Glutamatergic neuron (in vitro differentiated cells): ENCODE results near the gene DONSON. TPM values are rescaled to one million over a fixed set of nuclear protein-coding genes. Genes with fewer than 3 reads are reported as not detected.
A peak's percentile ranks its signal among the peaks of the same experiment; 100 is the strongest.
"Not testable (repeated sequence)": the region's sequence is repeated elsewhere in the genome, so short reads cannot be mapped to it uniquely, and the experiment has no call there.

Experiments
- DNase-seq: peaks from one replicate; pipeline ENCODE4 v3.0.0; 2022
- H3K27ac Mint-ChIP-seq: one replicate; pipeline ENCODE4 v1.8.0; 2020; ENCODE audit warnings: mild to moderate bottlenecking, mixed read lengths, inconsistent platforms; ENCODE audit not compliant: unreplicated experiment
- H3K27me3 Mint-ChIP-seq: one replicate; pipeline ENCODE4 v1.8.0; 2020; ENCODE audit warnings: mild to moderate bottlenecking, moderate library complexity, mixed read lengths, inconsistent platforms; ENCODE audit not compliant: unreplicated experiment
- H3K36me3 Mint-ChIP-seq: one replicate; pipeline ENCODE4 v1.8.0; 2020; ENCODE audit warnings: mild to moderate bottlenecking, mixed read lengths, inconsistent platforms; ENCODE audit not compliant: unreplicated experiment
- H3K4me1 Mint-ChIP-seq: one replicate; pipeline ENCODE4 v1.8.0; 2020; ENCODE audit warnings: mild to moderate bottlenecking, low read depth, mixed read lengths, inconsistent platforms; ENCODE audit not compliant: unreplicated experiment
- H3K4me3 Mint-ChIP-seq: one replicate; pipeline ENCODE4 v1.8.0; 2020; ENCODE audit warnings: mild to moderate bottlenecking, mixed read lengths, inconsistent platforms; ENCODE audit not compliant: unreplicated experiment
- H3K9me3 Mint-ChIP-seq: one replicate; pipeline ENCODE4 v1.8.0; 2020; ENCODE audit warnings: mild to moderate bottlenecking, moderate library complexity, mixed read lengths, inconsistent platforms; ENCODE audit not compliant: unreplicated experiment
- total RNA-seq: library from RNA; stranded (reverse); fragmentation: NEBNext Ultra II Directional; extraction: Animal tissue kit (Norgen Biotek cat#: 25700); gene quantifications from one replicate; pipeline ENCODE4 v1.2.1, GENCODE V29; 2021; ENCODE audit not compliant: unreplicated experiment
- TF ChIP-seq, protein P1 (sequence below): fragments of 200-600 bp; sonication (generic); IDR thresholded peaks from one replicate; pipeline ENCODE4 v1.5.0; 2021; ENCODE audit not compliant: partially characterized antibody, unreplicated experiment

The DONSON gene
- total RNA-seq, 1 donor from 2014 or later: 8.5 TPM

DNA sequence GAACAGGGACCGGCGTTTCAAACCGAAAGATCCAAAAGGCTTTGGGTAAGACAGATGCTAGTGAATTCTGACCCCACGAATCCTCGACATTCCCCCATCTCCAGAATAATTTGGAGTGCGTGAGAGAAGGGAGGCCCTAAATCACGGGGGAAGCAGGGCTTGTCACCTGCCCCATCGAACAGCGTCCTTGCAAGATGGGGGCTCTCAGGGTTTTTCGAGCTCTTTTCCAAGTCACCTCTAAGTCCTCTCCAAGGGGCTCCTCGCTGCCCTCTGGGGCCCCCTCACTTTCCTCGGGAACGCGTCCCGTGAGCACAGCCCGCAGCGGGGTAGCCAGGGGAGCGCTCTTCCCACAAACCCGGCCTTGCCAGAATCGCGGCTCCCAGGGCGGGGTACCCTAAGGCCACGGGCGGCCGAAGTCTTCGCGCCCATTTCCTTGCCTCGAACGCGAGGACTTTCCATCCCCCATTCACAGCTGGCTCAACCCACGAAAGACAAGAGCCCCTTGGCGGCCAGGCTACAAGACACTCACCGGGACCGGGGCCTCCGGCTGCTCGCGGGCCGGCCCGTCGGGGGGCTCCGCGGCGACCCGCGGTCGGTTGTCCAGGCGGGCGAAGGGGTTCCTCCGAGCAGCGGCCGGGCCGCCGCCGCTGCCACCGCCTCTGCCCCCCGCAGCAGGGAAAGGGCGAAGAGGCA lies 546 bp downstream of the DONSON start:
- Mint-ChIP-seq H3K27me3 (no peaks in the 10 kb centered on the region), H3K36me3 (no peaks in the 10 kb centered on the region), H3K27ac (no peak overlapping the region), H3K9me3 (no peaks in the 10 kb centered on the region), H3K4me3 (peak overlapping the region; percentile 85), H3K4me1 (peaks cover 2% of the 10 kb centered on the region)
- TF ChIP-seq, protein P1, sequence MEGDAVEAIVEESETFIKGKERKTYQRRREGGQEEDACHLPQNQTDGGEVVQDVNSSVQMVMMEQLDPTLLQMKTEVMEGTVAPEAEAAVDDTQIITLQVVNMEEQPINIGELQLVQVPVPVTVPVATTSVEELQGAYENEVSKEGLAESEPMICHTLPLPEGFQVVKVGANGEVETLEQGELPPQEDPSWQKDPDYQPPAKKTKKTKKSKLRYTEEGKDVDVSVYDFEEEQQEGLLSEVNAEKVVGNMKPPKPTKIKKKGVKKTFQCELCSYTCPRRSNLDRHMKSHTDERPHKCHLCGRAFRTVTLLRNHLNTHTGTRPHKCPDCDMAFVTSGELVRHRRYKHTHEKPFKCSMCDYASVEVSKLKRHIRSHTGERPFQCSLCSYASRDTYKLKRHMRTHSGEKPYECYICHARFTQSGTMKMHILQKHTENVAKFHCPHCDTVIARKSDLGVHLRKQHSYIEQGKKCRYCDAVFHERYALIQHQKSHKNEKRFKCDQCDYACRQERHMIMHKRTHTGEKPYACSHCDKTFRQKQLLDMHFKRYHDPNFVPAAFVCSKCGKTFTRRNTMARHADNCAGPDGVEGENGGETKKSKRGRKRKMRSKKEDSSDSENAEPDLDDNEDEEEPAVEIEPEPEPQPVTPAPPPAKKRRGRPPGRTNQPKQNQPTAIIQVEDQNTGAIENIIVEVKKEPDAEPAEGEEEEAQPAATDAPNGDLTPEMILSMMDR: no peak
- no peak for DNase-seq

DNA sequence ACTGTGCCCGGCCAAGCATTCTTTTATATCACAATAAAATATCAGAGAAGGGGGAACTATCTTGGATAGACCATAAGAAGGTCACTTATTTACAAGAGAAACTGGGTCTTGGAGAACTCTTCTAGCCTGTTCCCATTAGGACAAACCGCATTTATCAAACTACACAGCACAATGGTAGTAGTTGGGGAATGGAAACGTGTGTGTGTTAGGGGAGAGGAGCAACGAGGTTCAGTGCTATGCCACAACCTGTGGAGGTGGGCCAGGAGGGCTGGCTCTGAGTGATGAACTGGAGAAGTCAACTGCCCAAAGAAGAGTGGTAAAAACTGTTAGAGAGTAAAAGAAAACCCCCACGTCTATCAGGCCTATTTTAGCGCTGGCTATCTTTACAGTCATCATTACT lies 1.6 kb downstream of the DONSON start:
- no peaks in the 10 kb centered on the region for H3K36me3 Mint-ChIP-seq
- no peaks in the 10 kb centered on the region for H3K9me3 Mint-ChIP-seq
- H3K4me3 Mint-ChIP-seq: no peak overlapping the region
- H3K4me1 Mint-ChIP-seq: peaks cover 2% of the 10 kb centered on the region
- H3K27ac Mint-ChIP-seq: no peak overlapping the region
- no peak for DNase-seq
- TF ChIP-seq, protein P1: no peak
- no peaks in the 10 kb centered on the region for H3K27me3 Mint-ChIP-seq

DNA sequence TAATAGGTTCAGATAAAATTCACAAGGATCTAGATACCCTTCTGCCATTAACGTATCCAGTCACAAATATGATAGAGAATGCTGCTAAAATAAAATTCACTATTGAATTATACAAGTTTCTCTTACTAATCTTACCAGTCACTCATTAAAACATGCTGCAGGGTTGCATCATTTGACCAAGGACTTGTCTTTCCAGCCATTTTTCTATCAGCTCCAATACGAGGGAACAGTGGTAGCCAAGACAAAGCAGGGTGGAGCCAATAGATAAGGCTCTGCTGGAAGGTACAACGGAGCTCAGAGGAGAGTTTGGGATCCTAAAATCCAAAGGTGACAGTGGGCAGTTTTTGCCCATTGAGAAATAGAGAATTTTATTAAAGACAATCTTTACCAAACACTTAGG lies 4.0 kb downstream of the DONSON start:
- no peak overlapping the region for H3K4me3 Mint-ChIP-seq
- no peaks in the 10 kb centered on the region for H3K9me3 Mint-ChIP-seq
- H3K36me3 Mint-ChIP-seq: no peaks in the 10 kb centered on the region

DNA sequence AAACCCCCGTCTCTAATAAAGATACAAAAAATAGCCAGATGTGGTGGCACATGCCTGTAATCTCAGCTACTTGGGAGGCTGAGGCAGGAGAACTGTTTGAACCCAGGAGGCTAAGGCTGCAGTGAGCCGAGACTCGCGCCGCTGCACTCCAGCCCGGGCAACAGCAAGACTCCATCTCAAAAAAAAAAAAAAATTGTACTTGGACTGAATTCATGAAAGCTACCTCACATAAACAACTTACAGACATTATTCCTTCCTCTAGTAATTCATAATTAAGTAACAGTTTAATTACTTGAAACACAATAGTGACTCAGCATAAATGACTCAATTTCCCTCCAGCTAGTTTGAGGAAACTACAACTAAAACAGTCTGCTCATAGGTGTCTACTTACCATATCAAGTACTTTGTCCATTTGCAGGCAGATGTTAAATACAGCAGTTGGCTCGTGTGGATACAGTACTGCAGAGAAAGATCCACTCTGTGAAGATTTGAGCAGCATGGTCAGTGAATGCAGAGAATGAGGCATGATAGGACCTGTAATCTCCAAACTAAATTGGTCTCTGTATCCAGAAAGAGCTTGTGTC lies 9.4 kb downstream of the DONSON start:
- H3K27me3 Mint-ChIP-seq: peaks cover 1% of the 10 kb centered on the region
- H3K4me1 Mint-ChIP-seq: no peaks in the 10 kb centered on the region
- no peak overlapping the region for H3K27ac Mint-ChIP-seq
- no peaks in the 10 kb centered on the region for H3K9me3 Mint-ChIP-seq
- DNase-seq: no peak
- TF ChIP-seq, protein P1: no peak
- no peaks in the 10 kb centered on the region for H3K36me3 Mint-ChIP-seq
- no peak overlapping the region for H3K4me3 Mint-ChIP-seq

More for the DNA sequence above, 4.0 kb downstream of the DONSON start:
- no peak for DNase-seq
- H3K4me1 Mint-ChIP-seq: peaks cover 2% of the 10 kb centered on the region
- no peaks in the 10 kb centered on the region for H3K27me3 Mint-ChIP-seq
- TF ChIP-seq, protein P1: no peak
- no peak overlapping the region for H3K27ac Mint-ChIP-seq

DNA sequence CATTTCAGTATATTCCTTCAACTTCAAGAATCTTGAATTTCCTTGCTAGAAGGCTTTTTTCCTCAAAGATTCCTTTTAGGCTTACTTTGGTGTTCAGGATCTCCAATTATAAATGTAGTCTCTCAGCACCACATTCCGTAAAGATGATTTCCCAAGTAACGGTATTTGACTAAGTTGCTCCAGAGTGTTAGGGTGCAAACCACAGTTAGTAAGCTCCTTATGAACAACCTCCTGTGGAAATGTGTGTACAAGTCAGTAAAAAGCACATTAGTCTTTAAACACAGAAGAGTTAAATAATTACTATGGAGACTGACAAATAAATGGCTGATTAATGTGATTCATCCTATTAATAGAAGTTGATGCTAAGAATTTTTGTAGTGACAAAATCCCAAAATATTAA lies 10.3 kb downstream of the DONSON start:
- Mint-ChIP-seq H3K9me3 (no peaks in the 10 kb centered on the region), H3K4me1 (no peaks in the 10 kb centered on the region), H3K27ac (no peak overlapping the region), H3K36me3 (no peaks in the 10 kb centered on the region), H3K27me3 (peaks cover 1% of the 10 kb centered on the region), H3K4me3 (no peak overlapping the region)
- TF ChIP-seq, protein P1: no peak
- no peak for DNase-seq

DNA sequence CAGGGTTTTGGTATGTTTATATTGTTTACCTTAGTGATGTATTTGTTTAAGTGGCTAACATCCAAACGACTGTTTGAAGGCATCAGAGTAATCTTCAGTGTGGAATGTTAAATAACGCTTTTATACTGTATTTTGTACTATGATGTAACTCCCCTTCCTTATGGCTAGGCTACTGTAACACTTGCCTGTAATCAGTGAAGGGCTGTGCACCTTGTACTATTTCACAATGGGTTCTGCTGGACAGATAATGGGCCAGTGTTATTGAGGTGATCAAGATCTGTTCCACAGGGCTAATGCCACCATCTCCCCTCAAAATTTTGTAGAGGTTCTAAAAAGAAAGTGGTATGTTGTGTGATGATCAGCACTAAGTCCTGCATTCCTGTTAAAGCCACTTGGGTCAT lies 11.7 kb downstream of the DONSON start:
- not testable (repeated sequence) for H3K4me3 Mint-ChIP-seq, DNase-seq, H3K4me1 Mint-ChIP-seq, H3K27ac Mint-ChIP-seq, H3K9me3 Mint-ChIP-seq, H3K27me3 Mint-ChIP-seq, H3K36me3 Mint-ChIP-seq
